SK-N-SH treated with all-trans-retinoic acid at 6 μM for 48 hours (cell line): ENCODE results near the gene DDX49.

Experiments
- ATAC-seq: fragments of 200-7000 bp; cut with Tn5 transposase; 3 replicates; pipeline ENCODE4 v1.9.1; 2020; ENCODE audit warnings: mild to moderate bottlenecking, moderate library complexity
- ARNTL ChIP-seq: fragments of 450-650 bp; formaldehyde crosslinking; IDR thresholded peaks from 2 replicates; pipeline ENCODE4 v1.5.0; 2020; ENCODE audit warnings: low read depth, mild to moderate bottlenecking, moderate library complexity, borderline replicate concordance
- CSDC2 ChIP-seq: fragments of 250-450 bp; sonication (Bioruptor Pico); IDR thresholded peaks from 2 replicates; pipeline ENCODE4 v1.5.0; 2020; ENCODE audit warnings: mild to moderate bottlenecking, moderate library complexity
- GLIS3 ChIP-seq: fragments of 250-450 bp; sonication (Bioruptor Pico); IDR thresholded peaks from 2 replicates; pipeline ENCODE4 v1.5.0; 2020; ENCODE audit warnings: mild to moderate bottlenecking, moderate library complexity
- PPARA ChIP-seq: fragments of 250-450 bp; sonication (Bioruptor Pico); IDR thresholded peaks from 2 replicates; pipeline ENCODE4 v1.5.0; 2020; ENCODE audit warnings: mild to moderate bottlenecking, borderline replicate concordance
- RARB ChIP-seq: fragments of 250-450 bp; sonication (Bioruptor Pico); IDR thresholded peaks from 2 replicates; pipeline ENCODE4 v1.8.0; 2021; ENCODE audit warnings: mild to moderate bottlenecking, moderate library complexity
- SNAI2 ChIP-seq: fragments of 250-450 bp; sonication (Bioruptor Pico); IDR thresholded peaks from 2 replicates; pipeline ENCODE4 v1.5.0; 2020; ENCODE audit warnings: mild to moderate bottlenecking, moderate library complexity
- TCF4 ChIP-seq: fragments of 250-450 bp; sonication (Bioruptor Pico); IDR thresholded peaks from 2 replicates; pipeline ENCODE4 v1.8.0; 2021; ENCODE audit warnings: mild to moderate bottlenecking, moderate library complexity, borderline replicate concordance
- TOX ChIP-seq: fragments of 250-450 bp; sonication (Bioruptor Pico); IDR thresholded peaks from 2 replicates; pipeline ENCODE4 v1.8.0; 2021; ENCODE audit warnings: mild to moderate bottlenecking, moderate library complexity, borderline replicate concordance
- ZC3H10 ChIP-seq: fragments of 250-450 bp; sonication (Bioruptor Pico); IDR thresholded peaks from 2 replicates; pipeline ENCODE4 v1.5.1; 2021; ENCODE audit warnings: mild to moderate bottlenecking, moderate library complexity
- ZFP3 ChIP-seq: fragments of 250-450 bp; sonication (Bioruptor Pico); IDR thresholded peaks from 2 replicates; pipeline ENCODE4 v1.5.0; 2020; ENCODE audit warnings: mild to moderate bottlenecking, moderate library complexity
- ZFP30 ChIP-seq: fragments of 450-650 bp; formaldehyde crosslinking; IDR thresholded peaks from 2 replicates; pipeline ENCODE4 v1.5.0; 2022; ENCODE audit warnings: mild to moderate bottlenecking, moderate library complexity
- ZNF70 ChIP-seq: fragments of 450-650 bp; formaldehyde crosslinking; IDR thresholded peaks from 2 replicates; pipeline ENCODE4 v1.5.0; 2020; ENCODE audit warnings: mild to moderate bottlenecking, moderate library complexity
- ZNF8 ChIP-seq: fragments of 450-650 bp; formaldehyde crosslinking; IDR thresholded peaks from 2 replicates; pipeline ENCODE4 v1.5.0; 2020; ENCODE audit warnings: mild to moderate bottlenecking, moderate library complexity
- TF ChIP-seq, protein P1 (sequence below): fragments of 250-450 bp; sonication (Bioruptor Pico); IDR thresholded peaks from 2 replicates; pipeline ENCODE4 v1.5.1; 2021; ENCODE audit warnings: mild to moderate bottlenecking, moderate library complexity
- TF ChIP-seq, protein P2 (sequence below): fragments of 250-450 bp; sonication (Bioruptor Pico); IDR thresholded peaks from 2 replicates; pipeline ENCODE4 v1.5.1; 2020; ENCODE audit warnings: low read depth, mild to moderate bottlenecking, moderate library complexity
- TF ChIP-seq, protein P3 (sequence below): fragments of 250-450 bp; sonication (Bioruptor Pico); IDR thresholded peaks from 2 replicates; pipeline ENCODE4 v1.8.0; 2020; ENCODE audit warnings: mild to moderate bottlenecking, moderate library complexity, borderline replicate concordance
- TF ChIP-seq, protein P4 (sequence below): fragments of 250-450 bp; sonication (Bioruptor Pico); IDR thresholded peaks from 2 replicates; pipeline ENCODE4 v1.8.0; 2021; ENCODE audit warnings: low read depth, mild to moderate bottlenecking, moderate library complexity, borderline replicate concordance
- TF ChIP-seq, protein P5 (sequence below): fragments of 250-450 bp; sonication (Bioruptor Pico); IDR thresholded peaks from 2 replicates; pipeline ENCODE4 v1.5.0; 2020; ENCODE audit warnings: mild to moderate bottlenecking, moderate library complexity

The DDX49 gene

DNA sequence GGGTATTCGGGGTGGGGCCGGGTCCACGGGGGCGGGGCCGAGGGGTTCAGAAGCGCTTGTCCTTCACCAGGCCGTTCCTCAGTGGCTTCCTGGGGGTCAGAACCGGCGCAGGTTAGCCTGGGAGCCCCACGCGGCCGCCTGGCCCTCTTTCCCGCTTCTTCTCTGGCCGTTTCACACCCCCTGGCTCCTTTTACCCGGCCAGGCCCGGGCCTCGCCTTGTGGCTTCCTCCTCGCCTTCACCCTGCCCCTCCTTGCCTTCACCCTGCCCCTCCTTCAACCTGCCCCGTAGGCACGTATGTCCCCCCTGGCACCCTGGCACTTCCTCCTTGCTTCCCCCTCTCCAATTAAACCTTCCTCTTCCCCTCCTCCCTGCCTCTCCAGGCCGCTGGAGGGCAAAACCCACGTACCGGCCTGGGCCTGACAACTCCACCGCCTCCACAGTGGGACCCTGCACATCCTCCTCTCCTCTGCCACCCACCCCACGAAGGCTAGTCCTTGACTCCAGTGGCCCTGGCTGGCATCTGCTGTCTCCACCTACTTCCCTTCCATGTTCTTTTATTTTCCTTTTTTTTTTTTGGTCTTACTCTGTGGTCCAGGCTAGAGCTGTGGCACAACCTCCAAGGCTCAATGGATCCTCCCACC is 48.9 kb upstream of the DDX49 start (continued):
- TF ChIP-seq, protein P1, sequence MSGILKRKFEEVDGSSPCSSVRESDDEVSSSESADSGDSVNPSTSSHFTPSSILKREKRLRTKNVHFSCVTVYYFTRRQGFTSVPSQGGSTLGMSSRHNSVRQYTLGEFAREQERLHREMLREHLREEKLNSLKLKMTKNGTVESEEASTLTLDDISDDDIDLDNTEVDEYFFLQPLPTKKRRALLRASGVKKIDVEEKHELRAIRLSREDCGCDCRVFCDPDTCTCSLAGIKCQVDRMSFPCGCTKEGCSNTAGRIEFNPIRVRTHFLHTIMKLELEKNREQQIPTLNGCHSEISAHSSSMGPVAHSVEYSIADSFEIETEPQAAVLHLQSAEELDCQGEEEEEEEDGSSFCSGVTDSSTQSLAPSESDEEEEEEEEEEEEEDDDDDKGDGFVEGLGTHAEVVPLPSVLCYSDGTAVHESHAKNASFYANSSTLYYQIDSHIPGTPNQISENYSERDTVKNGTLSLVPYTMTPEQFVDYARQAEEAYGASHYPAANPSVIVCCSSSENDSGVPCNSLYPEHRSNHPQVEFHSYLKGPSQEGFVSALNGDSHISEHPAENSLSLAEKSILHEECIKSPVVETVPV (CRISPR knock-in tag): no peak

DNA sequence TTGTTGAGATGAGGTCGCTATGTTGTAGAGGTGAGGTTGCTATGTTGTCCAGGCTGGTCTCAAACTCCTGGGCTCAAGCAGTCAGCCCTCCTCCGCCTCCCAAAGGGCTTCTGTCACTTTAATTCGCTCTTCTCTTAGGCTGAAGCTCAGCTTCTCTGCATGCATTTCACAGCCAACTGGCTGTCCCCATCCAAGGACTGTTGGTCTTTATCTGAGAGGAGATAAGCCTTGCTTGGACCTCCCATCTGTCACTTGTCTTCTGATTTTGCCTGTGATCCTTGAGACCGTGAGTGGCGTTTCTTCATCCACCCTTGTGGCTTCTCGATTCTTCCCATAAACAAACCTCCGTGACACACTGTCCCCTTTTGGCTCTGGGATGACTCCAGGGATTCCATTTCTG is 48.0 kb upstream of the DDX49 start:
- ATAC-seq: no peak
- TF ChIP-seq, protein P2, sequence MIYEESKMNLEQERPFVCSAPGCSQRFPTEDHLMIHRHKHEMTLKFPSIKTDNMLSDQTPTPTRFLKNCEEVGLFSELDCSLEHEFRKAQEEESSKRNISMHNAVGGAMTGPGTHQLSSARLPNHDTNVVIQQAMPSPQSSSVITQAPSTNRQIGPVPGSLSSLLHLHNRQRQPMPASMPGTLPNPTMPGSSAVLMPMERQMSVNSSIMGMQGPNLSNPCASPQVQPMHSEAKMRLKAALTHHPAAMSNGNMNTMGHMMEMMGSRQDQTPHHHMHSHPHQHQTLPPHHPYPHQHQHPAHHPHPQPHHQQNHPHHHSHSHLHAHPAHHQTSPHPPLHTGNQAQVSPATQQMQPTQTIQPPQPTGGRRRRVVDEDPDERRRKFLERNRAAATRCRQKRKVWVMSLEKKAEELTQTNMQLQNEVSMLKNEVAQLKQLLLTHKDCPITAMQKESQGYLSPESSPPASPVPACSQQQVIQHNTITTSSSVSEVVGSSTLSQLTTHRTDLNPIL: no peak
- TF ChIP-seq, all 23 proteins: peak for 0

DNA sequence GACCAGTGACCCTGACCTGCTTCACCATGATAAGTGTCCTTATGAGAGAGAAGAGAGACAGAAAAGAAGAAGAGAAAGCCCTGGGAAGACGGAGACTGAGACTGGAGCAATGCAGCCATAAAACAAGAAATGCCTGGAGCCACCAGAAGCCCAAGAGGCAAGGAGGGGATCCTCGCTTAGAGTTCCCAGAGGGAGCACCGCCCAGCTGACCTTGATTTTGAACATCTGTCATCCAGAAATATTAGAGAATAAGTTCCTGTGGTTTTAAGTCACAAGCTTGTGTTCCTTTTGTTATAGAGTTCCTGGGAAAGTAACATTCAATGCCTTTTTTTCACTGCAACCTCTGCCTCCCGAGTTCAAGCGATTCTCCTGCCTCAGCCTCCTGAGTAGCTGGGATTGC is 43.8 kb upstream of the DDX49 start:
- no peak for TF ChIP-seq SNAI2 (CRISPR knock-in tag)
- TF ChIP-seq, protein P3, sequence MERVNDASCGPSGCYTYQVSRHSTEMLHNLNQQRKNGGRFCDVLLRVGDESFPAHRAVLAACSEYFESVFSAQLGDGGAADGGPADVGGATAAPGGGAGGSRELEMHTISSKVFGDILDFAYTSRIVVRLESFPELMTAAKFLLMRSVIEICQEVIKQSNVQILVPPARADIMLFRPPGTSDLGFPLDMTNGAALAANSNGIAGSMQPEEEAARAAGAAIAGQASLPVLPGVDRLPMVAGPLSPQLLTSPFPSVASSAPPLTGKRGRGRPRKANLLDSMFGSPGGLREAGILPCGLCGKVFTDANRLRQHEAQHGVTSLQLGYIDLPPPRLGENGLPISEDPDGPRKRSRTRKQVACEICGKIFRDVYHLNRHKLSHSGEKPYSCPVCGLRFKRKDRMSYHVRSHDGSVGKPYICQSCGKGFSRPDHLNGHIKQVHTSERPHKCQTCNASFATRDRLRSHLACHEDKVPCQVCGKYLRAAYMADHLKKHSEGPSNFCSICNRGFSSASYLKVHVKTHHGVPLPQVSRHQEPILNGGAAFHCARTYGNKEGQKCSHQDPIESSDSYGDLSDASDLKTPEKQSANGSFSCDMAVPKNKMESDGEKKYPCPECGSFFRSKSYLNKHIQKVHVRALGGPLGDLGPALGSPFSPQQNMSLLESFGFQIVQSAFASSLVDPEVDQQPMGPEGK (CRISPR knock-in tag): no peak
- no peak for ATAC-seq

DNA sequence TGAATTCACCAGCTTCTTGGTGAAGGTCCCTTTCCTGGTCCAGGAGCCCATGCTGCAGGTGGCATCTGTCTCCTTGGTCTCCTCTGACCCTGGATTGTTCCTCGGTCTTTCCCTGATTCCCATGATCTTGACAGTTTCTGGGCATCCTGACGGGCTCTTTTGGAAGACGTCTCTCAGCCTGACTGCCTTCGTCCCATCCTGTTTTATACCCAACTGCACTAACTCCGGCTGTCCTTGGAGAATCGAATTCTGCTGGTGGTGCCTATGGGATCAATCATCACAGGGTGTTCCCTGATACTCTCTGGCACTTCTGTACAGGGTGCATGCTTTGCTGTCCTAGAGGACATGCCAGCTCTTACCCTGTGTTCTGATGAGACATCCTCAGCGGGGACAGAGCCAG is 42.6 kb upstream of the DDX49 start:
- TF ChIP-seq, protein P4, sequence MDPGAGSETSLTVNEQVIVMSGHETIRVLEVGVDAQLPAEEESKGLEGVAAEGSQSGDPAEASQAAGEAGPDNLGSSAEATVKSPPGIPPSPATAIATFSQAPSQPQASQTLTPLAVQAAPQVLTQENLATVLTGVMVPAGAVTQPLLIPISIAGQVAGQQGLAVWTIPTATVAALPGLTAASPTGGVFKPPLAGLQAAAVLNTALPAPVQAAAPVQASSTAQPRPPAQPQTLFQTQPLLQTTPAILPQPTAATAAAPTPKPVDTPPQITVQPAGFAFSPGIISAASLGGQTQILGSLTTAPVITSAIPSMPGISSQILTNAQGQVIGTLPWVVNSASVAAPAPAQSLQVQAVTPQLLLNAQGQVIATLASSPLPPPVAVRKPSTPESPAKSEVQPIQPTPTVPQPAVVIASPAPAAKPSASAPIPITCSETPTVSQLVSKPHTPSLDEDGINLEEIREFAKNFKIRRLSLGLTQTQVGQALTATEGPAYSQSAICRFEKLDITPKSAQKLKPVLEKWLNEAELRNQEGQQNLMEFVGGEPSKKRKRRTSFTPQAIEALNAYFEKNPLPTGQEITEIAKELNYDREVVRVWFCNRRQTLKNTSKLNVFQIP (CRISPR knock-in tag): no peak
- no peak for TF ChIP-seq RARB (CRISPR knock-in tag)
- no peak for TF ChIP-seq ZNF70 (CRISPR knock-in tag)
- no peak for TF ChIP-seq ZC3H10 (CRISPR knock-in tag)
- TF ChIP-seq, protein P1 (CRISPR knock-in tag): no peak
- TF ChIP-seq CSDC2 (CRISPR knock-in tag): no peak
- TF ChIP-seq TCF4 (CRISPR knock-in tag): no peak
- TF ChIP-seq, protein P5, sequence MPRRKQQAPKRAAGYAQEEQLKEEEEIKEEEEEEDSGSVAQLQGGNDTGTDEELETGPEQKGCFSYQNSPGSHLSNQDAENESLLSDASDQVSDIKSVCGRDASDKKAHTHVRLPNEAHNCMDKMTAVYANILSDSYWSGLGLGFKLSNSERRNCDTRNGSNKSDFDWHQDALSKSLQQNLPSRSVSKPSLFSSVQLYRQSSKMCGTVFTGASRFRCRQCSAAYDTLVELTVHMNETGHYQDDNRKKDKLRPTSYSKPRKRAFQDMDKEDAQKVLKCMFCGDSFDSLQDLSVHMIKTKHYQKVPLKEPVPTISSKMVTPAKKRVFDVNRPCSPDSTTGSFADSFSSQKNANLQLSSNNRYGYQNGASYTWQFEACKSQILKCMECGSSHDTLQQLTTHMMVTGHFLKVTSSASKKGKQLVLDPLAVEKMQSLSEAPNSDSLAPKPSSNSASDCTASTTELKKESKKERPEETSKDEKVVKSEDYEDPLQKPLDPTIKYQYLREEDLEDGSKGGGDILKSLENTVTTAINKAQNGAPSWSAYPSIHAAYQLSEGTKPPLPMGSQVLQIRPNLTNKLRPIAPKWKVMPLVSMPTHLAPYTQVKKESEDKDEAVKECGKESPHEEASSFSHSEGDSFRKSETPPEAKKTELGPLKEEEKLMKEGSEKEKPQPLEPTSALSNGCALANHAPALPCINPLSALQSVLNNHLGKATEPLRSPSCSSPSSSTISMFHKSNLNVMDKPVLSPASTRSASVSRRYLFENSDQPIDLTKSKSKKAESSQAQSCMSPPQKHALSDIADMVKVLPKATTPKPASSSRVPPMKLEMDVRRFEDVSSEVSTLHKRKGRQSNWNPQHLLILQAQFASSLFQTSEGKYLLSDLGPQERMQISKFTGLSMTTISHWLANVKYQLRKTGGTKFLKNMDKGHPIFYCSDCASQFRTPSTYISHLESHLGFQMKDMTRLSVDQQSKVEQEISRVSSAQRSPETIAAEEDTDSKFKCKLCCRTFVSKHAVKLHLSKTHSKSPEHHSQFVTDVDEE (CRISPR knock-in tag): no peak
- TF ChIP-seq GLIS3 (CRISPR knock-in tag): no peak
- TF ChIP-seq ZFP30 (CRISPR knock-in tag): no peak
- TF ChIP-seq TOX (CRISPR knock-in tag): no peak
- no peak for TF ChIP-seq ZNF8 (CRISPR knock-in tag)
- TF ChIP-seq PPARA (CRISPR knock-in tag): no peak
- TF ChIP-seq, protein P3 (CRISPR knock-in tag): no peak
- no peak for TF ChIP-seq ARNTL (CRISPR knock-in tag)
- TF ChIP-seq ZFP3 (CRISPR knock-in tag): no peak
- no peak for ATAC-seq
